ENCODE data around the gene NUDC. TPM values are rescaled to one million over a fixed set of nuclear protein-coding genes. Genes with fewer than 3 reads are reported as not detected.

The NUDC gene
- total and polyA plus RNA-seq, 2 donors from 2014 or later, result 61.5 to 112 TPM

- Histone ChIP-seq H3K27ac (ENCODE audit: low read depth in 2 of 2, low read length in 2 of 2) (no peak overlapping the region), H3K4me3 (ENCODE audit: low read length in 3 of 3) (peak overlapping the region in 2 of 3 donors; percentile 69 to 82), H3K36me3 (ENCODE audit: control insufficient read depth in 2 of 3, insufficient read depth in 3 of 3, low read length in 3 of 3) (peaks cover 0 to 9% (median 6%) of the 10 kb centered on the region in 3 donors), H3K27me3 (ENCODE audit: control insufficient read depth, insufficient read depth, low read length) (no peaks in the 10 kb centered on the region), H3K9me3 (ENCODE audit: control insufficient read depth in 2 of 3, insufficient read depth in 1 of 3, low read length in 3 of 3) (no peaks in the 10 kb centered on the region), H3K9ac (ENCODE audit: low read length in 3 of 3) (peak overlapping the region in 1 of 3 donors; percentile 33), H3K4me1 (ENCODE audit: control insufficient read depth in 2 of 3, insufficient read depth in 2 of 3, low read depth in 1 of 3, low read length in 3 of 3) (peaks cover 4 to 14% (median 9%) of the 10 kb centered on the region in 3 donors)
- no peak for DNase-seq
- FAIRE-seq, result no peak
- TF ChIP-seq CTCF (IDR thresholded peaks at IDR 0.05; ENCODE audit: borderline replicate concordance, extremely low read depth, insufficient read depth), result no peak
- intact Hi-C loops (cut with DNase I), result no loop called here
Observed at GRCh38 chr1:26922901-26923300, 1.4 kb downstream of the NUDC start.

- intact Hi-C loops (cut with DNase I), result no loop called here
- Histone ChIP-seq H3K9ac (ENCODE audit: low read length in 3 of 3) (no peak overlapping the region), H3K27me3 (ENCODE audit: control insufficient read depth, insufficient read depth, low read length) (no peaks in the 10 kb centered on the region), H3K4me3 (ENCODE audit: low read length in 3 of 3) (no peak overlapping the region), H3K9me3 (ENCODE audit: control insufficient read depth in 2 of 3, insufficient read depth in 1 of 3, low read length in 3 of 3) (no peaks in the 10 kb centered on the region), H3K4me1 (ENCODE audit: control insufficient read depth in 2 of 3, insufficient read depth in 2 of 3, low read depth in 1 of 3, low read length in 3 of 3) (peaks cover 4 to 14% (median 9%) of the 10 kb centered on the region in 3 donors), H3K27ac (ENCODE audit: low read depth in 2 of 2, low read length in 2 of 2) (no peak overlapping the region), H3K36me3 (ENCODE audit: control insufficient read depth in 2 of 3, insufficient read depth in 3 of 3, low read length in 3 of 3) (peaks cover 2 to 9% (median 9%) of the 10 kb centered on the region in 3 donors)
- DNase-seq (no peak), FAIRE-seq (no peak)
- TF ChIP-seq CTCF (IDR thresholded peaks at IDR 0.05; ENCODE audit: borderline replicate concordance, extremely low read depth, insufficient read depth), result no peak
Observed at GRCh38 chr1:26923711-26924110, 2.2 kb downstream of the NUDC start.

GRCh38 chr1:26932531-26932930 lies 11.0 kb downstream of the NUDC start:
- intact Hi-C loops (cut with DNase I), result no loop called here
- Histone ChIP-seq H3K9ac (ENCODE audit: low read length in 3 of 3) (no peak overlapping the region), H3K36me3 (ENCODE audit: control insufficient read depth in 2 of 3, insufficient read depth in 3 of 3, low read length in 3 of 3) (peaks cover 5 to 7% (median 7%) of the 10 kb centered on the region in 3 donors), H3K4me3 (ENCODE audit: low read length in 3 of 3) (no peak overlapping the region), H3K4me1 (ENCODE audit: control insufficient read depth in 2 of 3, insufficient read depth in 2 of 3, low read depth in 1 of 3, low read length in 3 of 3) (no peaks in the 10 kb centered on the region), H3K27ac (ENCODE audit: low read depth in 2 of 2, low read length in 2 of 2) (no peak overlapping the region), H3K9me3 (ENCODE audit: control insufficient read depth in 2 of 3, insufficient read depth in 1 of 3, low read length in 3 of 3) (no peaks in the 10 kb centered on the region), H3K27me3 (ENCODE audit: control insufficient read depth, insufficient read depth, low read length) (no peaks in the 10 kb centered on the region)
- FAIRE-seq (no peak), DNase-seq (no peak)
- TF ChIP-seq CTCF (IDR thresholded peaks at IDR 0.05; ENCODE audit: borderline replicate concordance, extremely low read depth, insufficient read depth), result no peak

GRCh38 chr1:26936823-26937222 lies 15.3 kb downstream of the NUDC start:
- FAIRE-seq (no peak), DNase-seq (no peak)
- H3K27me3 ChIP-seq (ENCODE audit: control insufficient read depth, insufficient read depth, low read length), result no peaks in the 10 kb centered on the region
- intact Hi-C loops (cut with DNase I), result no loop called here
- no peak overlapping the region for H3K27ac ChIP-seq (ENCODE audit: low read depth in 2 of 2, low read length in 2 of 2)
- no peak for TF ChIP-seq CTCF (IDR thresholded peaks at IDR 0.05; ENCODE audit: borderline replicate concordance, extremely low read depth, insufficient read depth)
- no peak overlapping the region for H3K4me3 ChIP-seq (ENCODE audit: low read length in 3 of 3)
- H3K9ac ChIP-seq (ENCODE audit: low read length in 3 of 3), result no peak overlapping the region
- no peaks in the 10 kb centered on the region for H3K9me3 ChIP-seq (ENCODE audit: control insufficient read depth in 2 of 3, insufficient read depth in 1 of 3, low read length in 3 of 3)
- H3K4me1 ChIP-seq (ENCODE audit: control insufficient read depth in 2 of 3, insufficient read depth in 2 of 3, low read depth in 1 of 3, low read length in 3 of 3), result peaks cover 0 to 7% (median 2%) of the 10 kb centered on the region in 3 donors
- H3K36me3 ChIP-seq (ENCODE audit: control insufficient read depth in 2 of 3, insufficient read depth in 3 of 3, low read length in 3 of 3), result peaks cover 2 to 7% (median 5%) of the 10 kb centered on the region in 3 donors

All from kidney (tissue), 14 donors.